Measurements from ENCODE around the gene DNAJC5. TPM values are rescaled to one million over a fixed set of nuclear protein-coding genes. Genes with fewer than 3 reads are reported as not detected.
A peak's percentile ranks its signal among the peaks of the same experiment; 100 is the strongest.

DNAJC5 gene
- total and polyA plus RNA-seq, 2 donors (not counting 3 experiments of a cell fraction or from before 2014, with no cell fraction given), result 44.7 to 60.3 TPM

DNA sequence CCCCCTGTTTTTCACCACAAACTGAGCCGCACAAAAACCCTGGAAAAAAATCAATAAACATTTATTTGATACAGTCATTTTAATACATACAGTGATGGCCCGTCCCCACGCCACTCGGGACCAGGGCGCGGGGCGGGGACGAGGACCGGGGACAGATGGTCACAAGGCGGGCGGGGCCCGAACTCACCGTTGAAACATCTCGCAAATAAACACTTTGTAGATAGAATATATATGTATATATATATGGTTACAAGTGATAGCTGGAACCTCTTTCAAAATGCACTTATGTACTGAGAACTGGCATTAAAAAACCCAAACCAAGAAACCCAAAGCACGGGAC, 61.7 kb downstream of the DNAJC5 start:
- Histone ChIP-seq H3K27me3 (ENCODE audit: control insufficient read depth in 2 of 2, insufficient read depth in 2 of 2, low read length in 2 of 2) (no peaks in the 10 kb centered on the region), H2AFZ (ENCODE audit: low read depth, low read length) (no peak overlapping the region), H3K36me3 (ENCODE audit: control insufficient read depth in 2 of 2, extremely low read depth in 1 of 2, insufficient read depth in 2 of 2, low read length in 2 of 2) (peaks cover 0 to 16% of the 10 kb centered on the region in 2 experiments), H3K9ac (replicated peaks; ENCODE audit: extremely low read depth, insufficient read depth, low read length) (peak overlapping the region; percentile 19), H3K4me3 (replicated peaks in 1 of 3; ENCODE audit: insufficient read depth in 1 of 3, low read depth in 1 of 3, low read length in 3 of 3) (peak overlapping the region; percentile 16 to 38 (median 36)), H3K9me3 (replicated peaks; ENCODE audit: control insufficient read depth, insufficient read depth, low read length) (no peaks in the 10 kb centered on the region), H3K27ac (ENCODE audit: insufficient read depth, low read depth, low read length) (peak overlapping the region; percentile 42), H3K4me2 (ENCODE audit: insufficient read depth, low read length) (peak overlapping the region; percentile 21), H3K79me2 (ENCODE audit: control insufficient read depth, insufficient read depth, low read length) (peaks cover 37% of the 10 kb centered on the region), H4K20me1 (replicated peaks; ENCODE audit: control insufficient read depth, extremely low read depth, insufficient read depth, low read length) (no peaks in the 10 kb centered on the region), H3K9me1 (replicated peaks; ENCODE audit: control insufficient read depth, extremely low read depth, insufficient read depth, low read length) (no peaks in the 10 kb centered on the region), H3K4me1 (ENCODE audit: control insufficient read depth, extremely low read depth, insufficient read depth, low read length) (peaks cover 10% of the 10 kb centered on the region)
- no peak for FAIRE-seq
- ChIA-PET POLR2A (interaction anchor here (0.6 kb wide), 1 partner anchor 382 kb away, joined by 5 read pairs; the partner anchor contains the start of gene HELZ2), CTCF (interaction anchor here (0.7 to 1.7 kb wide), 11 partner anchors 12 to 419 kb away, joined by 3 to 9 read pairs (median 5); partner anchors contain the start of genes PRPF6 and TPD52L2)
- dilution Hi-C loops (cut with MboI; ENCODE audit: extremely low pct_ligation_motif_present, low sequenced_read_pairs), result no loop called here
- intact Hi-C loops (cut with micrococcal nuclease), result loop anchor here (1.0 to 5.0 kb wide), 4 partner anchors 16 to 418 kb away; partner anchors contain the start of genes ARFRP1 and ZGPAT
- BruUV-seq (replicated peaks), result no TSS peak
- no peak for DNase-seq (ENCODE audit: low read depth, low spot score)
- TF ChIP-seq, protein P1, sequence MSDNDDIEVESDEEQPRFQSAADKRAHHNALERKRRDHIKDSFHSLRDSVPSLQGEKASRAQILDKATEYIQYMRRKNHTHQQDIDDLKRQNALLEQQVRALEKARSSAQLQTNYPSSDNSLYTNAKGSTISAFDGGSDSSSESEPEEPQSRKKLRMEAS (IDR thresholded peaks at IDR 0.05; ENCODE audit: insufficient read depth, insufficient read length), result no peak
- TF ChIP-seq GATA2 (IDR thresholded peaks at IDR 0.05; ENCODE audit: insufficient read depth, insufficient read length, low read depth, low read length), result no peak
- TF ChIP-seq JUN (IDR thresholded peaks at IDR 0.05; ENCODE audit: borderline replicate concordance, insufficient read depth, insufficient read length, low read depth), result no peak
- TF ChIP-seq FOS (IDR thresholded peaks at IDR 0.05; ENCODE audit: borderline replicate concordance, insufficient read depth, low read length), result no peak

DNA sequence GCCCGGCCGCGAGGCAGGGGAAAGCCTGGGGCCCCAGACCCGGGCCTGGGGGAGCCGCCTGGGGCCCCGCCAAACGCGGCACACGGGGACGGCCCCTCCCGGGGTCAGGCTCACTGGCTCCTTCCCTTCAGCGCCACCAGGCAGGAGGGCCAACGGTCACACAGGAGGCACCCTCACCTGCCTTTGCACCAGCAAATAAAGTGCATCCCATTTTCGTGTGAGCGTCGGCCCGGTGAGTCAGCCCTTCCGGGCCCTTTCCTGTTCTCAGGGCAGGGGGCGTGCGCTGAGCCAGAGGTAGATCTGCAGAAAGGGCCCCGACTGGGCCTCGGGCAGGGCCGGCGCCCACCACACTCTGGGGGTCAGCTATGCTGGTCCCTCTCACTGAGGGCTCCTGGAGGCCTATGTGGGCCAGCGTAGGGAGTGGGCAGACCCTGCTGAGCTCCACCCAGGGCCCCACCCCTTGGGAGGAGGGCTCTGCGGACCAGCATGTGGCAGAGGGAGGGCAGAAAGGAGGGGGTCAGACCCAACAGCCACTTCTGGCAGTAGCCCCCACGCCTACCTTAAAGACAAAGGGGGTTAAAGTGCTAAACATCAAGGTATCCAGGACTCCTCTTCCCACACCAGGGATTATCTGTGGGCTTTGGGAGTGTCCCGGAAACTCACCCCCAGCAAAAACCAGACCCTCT, 62.2 kb downstream of the DNAJC5 start:
- DNase-seq (ENCODE audit: low read depth, low spot score) (peak; percentile 69), FAIRE-seq (peak; percentile 83)
- H3K9me3 ChIP-seq (replicated peaks; ENCODE audit: control insufficient read depth, insufficient read depth, low read length), result no peaks in the 10 kb centered on the region
- no peaks in the 10 kb centered on the region for H4K20me1 ChIP-seq (replicated peaks; ENCODE audit: control insufficient read depth, extremely low read depth, insufficient read depth, low read length)
- ChIA-PET CTCF (interaction anchor here (0.5 to 1.7 kb wide), 4 partner anchors 11 to 329 kb away, joined by 3 to 9 read pairs (median 5); no protein-coding TSS in a partner anchor), POLR2A (no interaction called here)
- TF ChIP-seq CTCF (IDR thresholded peaks at IDR 0.05; ENCODE audit: extremely low read depth in 1 of 2, insufficient read depth in 1 of 2, low read depth in 1 of 2, low read length in 2 of 2), result no peak
- TF ChIP-seq, protein P1 (IDR thresholded peaks at IDR 0.05; ENCODE audit: insufficient read depth, insufficient read length), result no peak
- TF ChIP-seq JUN (IDR thresholded peaks at IDR 0.05; ENCODE audit: borderline replicate concordance, insufficient read depth, insufficient read length, low read depth), result no peak
- peak; percentile 77 for TF ChIP-seq FOS (IDR thresholded peaks at IDR 0.05; ENCODE audit: borderline replicate concordance, insufficient read depth, low read length)
- TF ChIP-seq MYC (IDR thresholded peaks at IDR 0.05; ENCODE audit: low read depth, low read length), result no peak
- peak; percentile 54 for TF ChIP-seq POLR2A (IDR thresholded peaks at IDR 0.05; ENCODE audit: low read depth, low read length)
- TF ChIP-seq GATA2 (IDR thresholded peaks at IDR 0.05; ENCODE audit: insufficient read depth, insufficient read length, low read depth, low read length), result no peak
- peak; percentile 45 for TF ChIP-seq POLR2AphosphoS5 (IDR thresholded peaks at IDR 0.05; ENCODE audit: insufficient read depth, low read depth, low read length)
- TF ChIP-seq EZH2 (IDR thresholded peaks at IDR 0.05; ENCODE audit: borderline replicate concordance, low read depth, low read length, severe bottlenecking), result no peak
- H3K79me2 ChIP-seq (ENCODE audit: control insufficient read depth, insufficient read depth, low read length), result peaks cover 32% of the 10 kb centered on the region
- peaks cover 3 to 20% of the 10 kb centered on the region in 2 experiments for H3K36me3 ChIP-seq (ENCODE audit: control insufficient read depth in 2 of 2, extremely low read depth in 1 of 2, insufficient read depth in 2 of 2, low read length in 2 of 2)
- peak overlapping the region; percentile 42 for H3K27ac ChIP-seq (ENCODE audit: insufficient read depth, low read depth, low read length)
- BruUV-seq (replicated peaks), result TSS peak; percentile 13
- no peaks in the 10 kb centered on the region for H3K27me3 ChIP-seq (ENCODE audit: control insufficient read depth in 2 of 2, insufficient read depth in 2 of 2, low read length in 2 of 2)
- H2AFZ ChIP-seq (ENCODE audit: low read depth, low read length), result no peak overlapping the region
- no peaks in the 10 kb centered on the region for H3K9me1 ChIP-seq (replicated peaks; ENCODE audit: control insufficient read depth, extremely low read depth, insufficient read depth, low read length)
- H3K9ac ChIP-seq (replicated peaks; ENCODE audit: extremely low read depth, insufficient read depth, low read length), result peak overlapping the region; percentile 19
- intact Hi-C loops (cut with micrococcal nuclease), result loop anchor here (1.0 to 5.0 kb wide), 3 partner anchors 100 to 419 kb away; partner anchors contain the start of genes ARFRP1 and ZGPAT
- H3K4me3 ChIP-seq (replicated peaks in 1 of 3; ENCODE audit: insufficient read depth in 1 of 3, low read depth in 1 of 3, low read length in 3 of 3), result peak overlapping the region; percentile 16 to 38 (median 36)
- dilution Hi-C loops (cut with MboI; ENCODE audit: extremely low pct_ligation_motif_present, low sequenced_read_pairs), result no loop called here
- H3K4me2 ChIP-seq (ENCODE audit: insufficient read depth, low read length), result peak overlapping the region; percentile 21
- H3K4me1 ChIP-seq (ENCODE audit: control insufficient read depth, extremely low read depth, insufficient read depth, low read length), result peaks cover 10% of the 10 kb centered on the region
